ENCODE measurements around the gene VLDLR.

VLDLR gene

DNA sequence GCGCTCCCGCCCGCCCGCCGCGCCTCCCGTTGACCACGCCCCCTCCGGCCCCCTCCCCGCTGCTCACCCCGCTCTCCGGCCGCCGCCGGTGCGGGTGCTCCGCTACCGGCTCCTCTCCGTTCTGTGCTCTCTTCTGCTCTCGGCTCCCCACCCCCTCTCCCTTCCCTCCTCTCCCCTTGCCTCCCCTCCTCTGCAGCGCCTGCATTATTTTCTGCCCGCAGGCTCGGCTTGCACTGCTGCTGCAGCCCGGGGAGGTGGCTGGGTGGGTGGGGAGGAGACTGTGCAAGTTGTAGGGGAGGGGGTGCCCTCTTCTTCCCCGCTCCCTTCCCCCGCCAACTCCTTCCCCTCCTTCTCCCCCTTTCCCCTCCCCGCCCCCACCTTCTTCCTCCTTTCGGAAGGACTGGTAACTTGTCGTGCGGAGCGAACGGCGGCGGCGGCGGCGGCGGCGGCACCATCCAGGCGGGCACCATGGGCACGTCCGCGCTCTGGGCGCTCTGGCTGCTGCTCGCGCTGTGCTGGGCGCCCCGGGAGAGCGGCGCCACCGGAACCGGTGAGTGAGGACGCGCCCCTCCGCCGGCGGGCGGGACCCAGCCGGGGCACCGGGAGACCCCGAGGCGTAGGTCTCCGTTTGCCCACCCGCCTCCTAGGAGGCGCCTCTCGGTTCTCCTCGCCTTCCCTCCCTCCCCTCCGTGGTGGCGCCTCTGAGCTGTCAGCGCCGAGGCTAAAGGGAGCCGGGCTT is at the start of gene VLDLR:
Gene VLDLR, plus strand, starts transcription at position 66 of the 739 bp plus-strand sequence. Its CDS starts 403 bp downstream, at position 469.
- DNase-seq = peak in 1 of 2 donors; percentile 13

- DNase-seq = no peak
Measured at GRCh38 chr9:2574203-2574602, 47.4 kb upstream of the VLDLR start.

DNA sequence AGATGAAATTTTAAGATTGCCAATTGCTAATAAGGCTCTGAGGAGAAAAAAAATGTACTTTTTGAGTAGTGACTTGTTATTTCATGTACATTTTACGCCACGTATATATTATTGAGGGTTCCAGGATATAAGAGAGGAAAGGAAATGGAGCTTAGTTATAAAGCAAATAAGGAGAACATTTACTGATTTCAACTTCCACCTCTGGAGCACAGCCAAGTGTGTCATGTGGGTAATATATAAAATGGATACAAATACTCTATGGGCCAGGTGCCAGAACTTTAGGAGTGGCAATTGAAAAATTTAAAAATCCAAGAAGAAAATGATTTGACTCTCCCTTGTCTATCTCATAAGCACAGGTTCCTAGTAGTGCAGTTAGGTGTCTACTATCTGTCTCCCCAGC is 45.0 kb upstream of the VLDLR start:
- DNase-seq = no peak

DNA sequence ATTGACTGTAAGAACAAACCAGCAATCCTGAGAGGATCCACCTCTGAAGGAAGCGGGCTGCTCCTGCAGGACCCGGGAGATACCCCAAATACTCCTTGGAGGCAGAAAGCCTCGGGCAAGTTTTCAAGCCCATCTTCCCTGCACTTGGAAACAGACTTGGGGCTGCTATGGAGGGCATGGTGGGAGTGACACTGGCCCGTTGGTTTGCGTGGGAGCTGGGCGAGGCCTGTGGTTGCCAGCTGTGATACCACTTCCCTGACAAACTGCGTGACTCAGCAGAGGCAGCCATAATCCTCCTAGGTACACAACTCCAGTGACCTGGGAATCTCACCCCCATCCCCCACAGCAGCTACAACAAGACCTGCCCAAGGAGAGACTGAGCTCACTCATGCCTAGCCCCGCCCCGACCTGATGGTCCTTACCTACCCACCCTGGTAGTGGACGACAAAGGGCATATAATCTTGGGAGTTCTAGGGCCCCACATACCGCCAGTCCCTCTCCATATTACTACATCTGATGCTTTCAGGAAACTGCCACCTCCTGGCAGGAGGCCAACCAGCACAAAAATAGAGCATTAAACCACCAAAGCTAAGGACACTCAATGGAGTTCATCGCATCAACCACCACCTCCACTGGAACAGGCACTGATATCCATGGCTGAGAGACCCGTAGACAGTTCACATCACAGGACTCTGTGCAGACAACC is 38.1 kb upstream of the VLDLR start:
- no peak for DNase-seq

GRCh38 chr9:2591967-2592366 is 29.6 kb upstream of the VLDLR start:
- no peak for DNase-seq

DNA sequence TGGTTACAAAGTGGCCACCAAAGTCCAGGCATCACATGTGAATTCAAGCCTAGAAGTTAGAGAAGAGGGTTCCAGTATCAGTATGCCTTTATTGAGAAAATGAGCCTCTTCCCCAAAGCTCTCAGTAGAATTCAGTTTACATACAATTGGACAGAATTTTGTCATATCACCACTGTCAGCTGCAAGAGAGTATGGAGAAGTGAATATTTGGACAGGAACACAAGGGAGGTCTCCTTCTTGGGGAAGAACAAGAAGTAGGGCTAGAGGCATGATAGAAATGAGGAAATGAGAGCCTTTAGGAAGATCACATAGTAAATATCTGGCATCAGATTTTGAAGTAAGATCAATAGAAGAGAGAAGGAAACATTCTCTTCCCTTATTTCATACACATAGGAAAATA is 27.8 kb upstream of the VLDLR start:
- DNase-seq = no peak

DNA sequence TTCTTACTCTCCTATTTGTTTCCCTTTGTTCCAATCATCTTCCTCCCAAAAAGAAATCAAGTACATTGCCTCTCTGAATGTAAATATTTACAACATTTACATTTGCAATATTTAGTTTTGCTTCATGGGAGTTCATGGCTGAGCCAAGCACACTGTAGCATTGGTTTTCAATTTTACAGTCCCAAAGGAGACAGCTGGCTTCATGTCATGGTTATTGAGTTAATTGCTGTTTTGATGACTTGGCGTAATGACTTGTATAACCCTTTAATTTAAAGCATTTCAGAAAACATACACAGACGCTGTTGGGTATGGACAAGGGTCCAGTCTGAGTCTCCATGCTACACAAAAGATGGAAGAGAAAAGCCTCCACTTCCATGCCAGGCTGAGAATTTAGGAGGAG is 25.6 kb upstream of the VLDLR start:
- DNase-seq = no peak

DNA sequence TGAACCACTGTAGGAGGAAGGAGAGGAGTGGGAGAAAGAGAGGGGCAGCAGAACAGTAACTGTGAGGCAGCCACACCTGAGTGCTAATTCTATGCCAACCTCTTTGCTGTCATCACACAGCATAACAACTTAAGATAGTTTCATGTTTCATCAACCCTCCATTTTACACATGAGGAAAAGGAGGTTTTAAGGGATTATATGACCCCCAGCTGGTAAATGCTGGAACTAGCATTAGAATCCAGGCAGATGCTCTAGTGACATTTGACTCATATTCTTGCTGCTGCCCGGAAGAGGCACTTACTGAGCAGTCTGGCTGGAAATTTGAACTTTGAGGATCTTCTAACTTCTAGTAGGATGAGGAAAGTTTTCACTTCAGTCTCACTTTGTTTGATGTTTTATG is 24.1 kb upstream of the VLDLR start:
- DNase-seq = no peak

- DNase-seq = no peak
Measured at GRCh38 chr9:2599896-2600295, 21.7 kb upstream of the VLDLR start.

GRCh38 chr9:2600307-2600706 is 21.3 kb upstream of the VLDLR start:
- DNase-seq = no peak

- DNase-seq = no peak
Measured at GRCh38 chr9:2601785-2602378, 19.7 kb upstream of the VLDLR start.

DNA sequence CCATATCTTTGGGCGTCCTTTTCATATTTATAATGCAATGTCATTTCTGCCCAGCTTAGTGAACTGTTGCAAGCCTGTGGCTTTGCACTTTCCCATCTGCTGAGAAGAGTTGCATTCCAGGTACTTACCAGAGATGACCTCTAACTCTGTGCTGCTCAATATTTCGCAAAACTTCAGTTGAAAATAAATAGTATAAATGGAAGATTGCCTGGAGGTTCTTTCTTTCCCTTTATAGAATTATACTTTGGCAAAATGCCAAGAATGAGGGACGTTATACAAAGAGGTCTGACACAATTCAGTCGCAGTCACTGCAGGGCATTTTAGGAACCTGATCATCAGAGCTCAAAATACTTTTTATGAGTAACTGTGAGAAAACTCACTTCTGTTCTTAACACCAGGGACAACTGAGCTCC is 18.9 kb upstream of the VLDLR start:
- no peak for DNase-seq

DNA sequence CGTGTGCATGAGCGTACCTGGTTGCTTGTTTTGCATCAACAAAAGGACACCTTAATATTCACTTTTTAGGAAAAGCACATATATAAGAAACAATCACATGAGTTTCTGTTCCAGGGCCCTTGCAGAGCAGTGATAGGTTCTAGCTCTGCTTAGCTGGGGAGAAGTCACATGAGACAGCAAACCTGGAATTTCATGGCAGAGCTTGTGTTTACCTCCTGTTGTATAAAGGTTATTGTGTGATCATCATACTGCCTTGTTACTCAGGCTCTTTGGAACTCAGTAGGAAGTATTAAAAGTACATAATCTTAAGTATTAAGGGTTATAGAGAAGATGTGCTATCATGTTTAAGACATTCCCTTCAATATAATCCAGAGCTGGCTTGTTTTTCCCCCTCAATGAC is 18.0 kb upstream of the VLDLR start:
- DNase-seq = no peak

- DNase-seq = no peak
Measured at GRCh38 chr9:2605246-2605645, 16.3 kb upstream of the VLDLR start.

DNA sequence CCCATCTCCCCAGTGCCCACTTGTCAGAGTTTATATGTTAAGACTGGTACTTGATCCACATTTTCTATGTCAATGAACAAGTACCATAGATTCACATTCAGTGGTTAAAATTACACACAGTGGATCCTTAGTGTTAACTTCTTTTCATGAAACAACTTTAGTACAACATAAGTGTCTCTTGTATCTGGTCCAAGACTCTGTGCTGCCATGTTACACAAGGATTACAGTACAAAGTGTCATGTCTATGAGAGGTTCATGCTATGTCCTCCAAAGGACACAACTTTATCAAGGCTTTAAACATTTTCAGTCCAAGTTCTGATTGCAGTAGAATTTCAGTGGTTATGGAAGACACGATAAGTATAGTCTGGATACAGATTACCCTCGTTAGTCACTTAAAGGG is 13.3 kb upstream of the VLDLR start:
- no peak for DNase-seq

GRCh38 chr9:2610985-2611384 is 10.6 kb upstream of the VLDLR start:
- no peak for DNase-seq

- DNase-seq = no peak
Measured at GRCh38 chr9:2611961-2612360, 9.6 kb upstream of the VLDLR start.

- DNase-seq = no peak
Measured at GRCh38 chr9:2613730-2614271, 7.8 kb upstream of the VLDLR start.

- DNase-seq = no peak
Measured at GRCh38 chr9:2615497-2615896, 6.1 kb upstream of the VLDLR start.

GRCh38 chr9:2616692-2617377 is 4.8 kb upstream of the VLDLR start:
- no peak for DNase-seq

- DNase-seq = no peak
Measured at GRCh38 chr9:2618289-2618688, 3.3 kb upstream of the VLDLR start.

DNA sequence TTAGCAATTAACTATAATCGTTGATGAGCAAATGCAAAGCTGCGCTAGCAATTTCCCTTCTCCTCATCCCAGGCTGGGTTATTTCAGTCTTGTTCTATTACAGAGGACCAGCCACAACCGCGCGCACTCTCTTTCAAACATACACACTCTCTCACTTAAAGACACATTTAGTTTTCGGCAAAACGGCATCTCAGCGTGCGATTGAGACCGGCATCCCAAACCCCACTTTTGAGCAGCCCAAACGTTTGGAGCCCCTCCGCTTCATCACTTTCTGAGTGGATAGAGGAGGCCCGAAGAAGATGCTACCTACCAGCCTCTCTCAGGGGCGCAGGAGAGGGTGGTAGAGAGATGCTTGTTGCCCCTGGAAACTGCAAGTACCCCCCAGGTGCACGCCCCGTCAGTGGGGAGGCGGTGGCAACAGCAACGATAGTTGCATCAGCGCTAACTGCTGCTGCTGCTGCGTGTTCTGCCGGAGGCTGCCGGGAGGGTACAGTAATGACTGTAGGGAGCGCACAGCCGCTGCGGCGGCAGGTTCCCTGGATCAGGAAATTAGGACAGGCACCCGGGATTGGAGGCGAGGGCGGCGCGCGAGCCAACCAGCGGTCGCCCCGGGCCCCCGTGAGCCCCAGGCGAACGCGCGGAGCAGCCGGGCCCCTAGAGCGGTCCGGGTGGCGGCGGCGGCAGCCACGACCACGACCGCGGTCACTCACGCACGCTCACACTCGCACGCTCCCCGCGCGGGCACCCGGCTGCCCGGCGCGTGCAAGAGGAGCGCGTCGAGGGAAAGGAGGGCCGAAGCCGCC is 467 bp upstream of the VLDLR start:
- DNase-seq = peak in 1 of 2 donors; percentile 30
